HEK293 (cell line): ENCODE measurements around the gene CHI3L2.

ENCODE experiments used
- CTCF ChIA-PET: fragments of 350-600 bp; formaldehyde crosslinking; extraction: SDS; loops from one replicate; lab custom pipeline; 2021; ENCODE audit warnings: antibody characterized with exemption; lab: Yijun Ruan, JAX
- POLR2A ChIA-PET: fragments of 300-600 bp; formaldehyde crosslinking; extraction: SDS; loops from one replicate; lab custom pipeline; 2020; ENCODE audit warnings: antibody characterized with exemption, inconsistent platforms; lab: Yijun Ruan, JAX
- H3K27ac ChIP-seq: fragments of 200-500 bp; sonication (Bioruptor generic); 2 replicates; pipeline ENCODE4 v1.5.1; 2014; ENCODE audit warnings: low read depth, low read length, control low read depth, inconsistent platforms; ENCODE audit errors: extremely low read depth
- H3K36me3 ChIP-seq, 2 experiments: fragments of 200-500 bp in 1 of 2; sonication (Bioruptor generic) in 1 of 2; 1 replicate in 1 of 2; 2 replicates in 1 of 2; pipeline ENCODE4 v1.5.1; 2014 to 2017; ENCODE audit warnings: inconsistent platforms in 2 of 2, low read length in 2 of 2; ENCODE audit not compliant: control insufficient read depth in 2 of 2, insufficient read depth in 1 of 2
- H3K4me1 ChIP-seq: fragments of 200-500 bp; sonication (Bioruptor generic); 2 replicates; pipeline ENCODE4 v1.5.1; 2014; ENCODE audit warnings: mild to moderate bottlenecking, low read length, inconsistent platforms; ENCODE audit not compliant: control insufficient read depth, insufficient read depth
- H3K4me3 ChIP-seq: 2 replicates; pipeline ENCODE4 v1.5.1; 2011; ENCODE audit warnings: low read depth, mild to moderate bottlenecking, control low read depth, low read length, moderate library complexity
- H3K9me3 ChIP-seq: fragments of 200-500 bp; sonication (Bioruptor generic); 2 replicates; pipeline ENCODE4 v1.5.1; 2014; ENCODE audit warnings: low read depth, low read length, inconsistent platforms; ENCODE audit not compliant: control insufficient read depth, insufficient read depth
- GFI1B ChIP-seq: fragments of 450-650 bp; formaldehyde crosslinking; IDR thresholded peaks from 2 replicates; pipeline ENCODE4 v1.5.1; 2016; ENCODE audit warnings: missing biosample characterization, missing genetic modification characterization
- GLIS1 ChIP-seq: fragments of 450-650 bp; formaldehyde crosslinking; IDR thresholded peaks from 2 replicates; pipeline ENCODE4 v1.5.1; 2016; ENCODE audit warnings: missing biosample characterization, missing genetic modification characterization
- HIC1 ChIP-seq: fragments of 450-650 bp; formaldehyde crosslinking; IDR thresholded peaks from 2 replicates; pipeline ENCODE4 v1.5.1; 2016; ENCODE audit warnings: missing biosample characterization, missing genetic modification characterization
- HOXD13 ChIP-seq: sonication (generic); formaldehyde crosslinking; IDR thresholded peaks from 2 replicates; pipeline ENCODE4 v1.8.0; 2022; ENCODE audit warnings: missing genetic modification reagents, borderline replicate concordance
- PRDM4 ChIP-seq: fragments of 450-650 bp; formaldehyde crosslinking; IDR thresholded peaks from 2 replicates; pipeline ENCODE4 v1.5.1; 2017; ENCODE audit warnings: missing biosample characterization, missing genetic modification characterization
- TSHZ1 ChIP-seq: fragments of 450-650 bp; formaldehyde crosslinking; IDR thresholded peaks from 2 replicates; pipeline ENCODE4 v1.5.1; 2016; ENCODE audit warnings: missing biosample characterization, missing genetic modification characterization, borderline replicate concordance
- ZBTB26 ChIP-seq: fragments of 450-650 bp; formaldehyde crosslinking; optimal IDR thresholded peaks from 2 replicates; pipeline ENCODE3; 2016; ENCODE audit warnings: missing biosample characterization, mild to moderate bottlenecking, missing genetic modification characterization
- ZEB2 ChIP-seq: fragments of 450-650 bp; formaldehyde crosslinking; IDR thresholded peaks from 2 replicates; pipeline ENCODE4 v1.5.1; 2016; ENCODE audit warnings: missing biosample characterization, missing genetic modification characterization
- ZNF121 ChIP-seq: fragments of 450-650 bp; formaldehyde crosslinking; IDR thresholded peaks from 2 replicates; pipeline ENCODE4 v1.5.1; 2016; ENCODE audit warnings: missing biosample characterization, missing genetic modification characterization
- ZNF138 ChIP-seq: fragments of 450-650 bp; formaldehyde crosslinking; IDR thresholded peaks from 2 replicates; pipeline ENCODE4 v1.5.1; 2016; ENCODE audit warnings: missing biosample characterization, missing genetic modification characterization, borderline replicate concordance
- ZNF23 ChIP-seq: fragments of 450-650 bp; formaldehyde crosslinking; IDR thresholded peaks from 2 replicates; pipeline ENCODE4 v1.5.1; 2016; ENCODE audit warnings: missing biosample characterization, missing genetic modification characterization, borderline replicate concordance
- ZNF426 ChIP-seq: fragments of 450-650 bp; formaldehyde crosslinking; IDR thresholded peaks from 2 replicates; pipeline ENCODE4 v1.5.1; 2017; ENCODE audit warnings: missing biosample characterization, missing genetic modification characterization, mild to moderate bottlenecking, inconsistent platforms, moderate library complexity
- ZNF514 ChIP-seq: fragments of 450-650 bp; formaldehyde crosslinking; IDR thresholded peaks from 2 replicates; pipeline ENCODE4 v1.5.1; 2016; ENCODE audit warnings: missing biosample characterization, missing genetic modification characterization
- ZNF629 ChIP-seq: fragments of 450-650 bp; formaldehyde crosslinking; IDR thresholded peaks from 2 replicates; pipeline ENCODE4 v1.5.1; 2017; ENCODE audit warnings: missing biosample characterization, missing genetic modification characterization
- ZNF692 ChIP-seq: fragments of 450-650 bp; formaldehyde crosslinking; IDR thresholded peaks from 2 replicates; pipeline ENCODE4 v1.5.1; 2016; ENCODE audit warnings: missing biosample characterization, missing genetic modification characterization
- ZNF792 ChIP-seq: fragments of 450-650 bp; formaldehyde crosslinking; IDR thresholded peaks from 2 replicates; pipeline ENCODE4 v1.5.1; 2016; ENCODE audit warnings: missing biosample characterization, missing genetic modification characterization
- ZNF837 ChIP-seq: fragments of 450-650 bp; formaldehyde crosslinking; IDR thresholded peaks from 2 replicates; pipeline ENCODE4 v1.5.1; 2016; ENCODE audit warnings: missing biosample characterization, missing genetic modification characterization
- ZSCAN23 ChIP-seq: fragments of 450-650 bp; formaldehyde crosslinking; IDR thresholded peaks from 2 replicates; pipeline ENCODE4 v1.5.1; 2016; ENCODE audit warnings: missing biosample characterization, missing genetic modification characterization
- ZXDB ChIP-seq: fragments of 450-650 bp; formaldehyde crosslinking; IDR thresholded peaks from 2 replicates; pipeline ENCODE4 v1.5.1; 2016; ENCODE audit warnings: missing biosample characterization, missing genetic modification characterization
- TF ChIP-seq, protein P1 (sequence below): fragments of 450-650 bp; formaldehyde crosslinking; IDR thresholded peaks from 2 replicates; pipeline ENCODE4 v1.5.1; 2016; ENCODE audit warnings: missing biosample characterization, missing genetic modification characterization
- TF ChIP-seq, protein P2 (sequence below): IDR thresholded peaks from 2 replicates; pipeline ENCODE4 v1.6.1; 2011; ENCODE audit warnings: mild to moderate bottlenecking, low read depth, low read length, borderline replicate concordance

The CHI3L2 gene

GRCh38 chr1:111198836-111199235 is 28.7 kb upstream of the CHI3L2 start (continued):
- TF ChIP-seq, protein P1, sequence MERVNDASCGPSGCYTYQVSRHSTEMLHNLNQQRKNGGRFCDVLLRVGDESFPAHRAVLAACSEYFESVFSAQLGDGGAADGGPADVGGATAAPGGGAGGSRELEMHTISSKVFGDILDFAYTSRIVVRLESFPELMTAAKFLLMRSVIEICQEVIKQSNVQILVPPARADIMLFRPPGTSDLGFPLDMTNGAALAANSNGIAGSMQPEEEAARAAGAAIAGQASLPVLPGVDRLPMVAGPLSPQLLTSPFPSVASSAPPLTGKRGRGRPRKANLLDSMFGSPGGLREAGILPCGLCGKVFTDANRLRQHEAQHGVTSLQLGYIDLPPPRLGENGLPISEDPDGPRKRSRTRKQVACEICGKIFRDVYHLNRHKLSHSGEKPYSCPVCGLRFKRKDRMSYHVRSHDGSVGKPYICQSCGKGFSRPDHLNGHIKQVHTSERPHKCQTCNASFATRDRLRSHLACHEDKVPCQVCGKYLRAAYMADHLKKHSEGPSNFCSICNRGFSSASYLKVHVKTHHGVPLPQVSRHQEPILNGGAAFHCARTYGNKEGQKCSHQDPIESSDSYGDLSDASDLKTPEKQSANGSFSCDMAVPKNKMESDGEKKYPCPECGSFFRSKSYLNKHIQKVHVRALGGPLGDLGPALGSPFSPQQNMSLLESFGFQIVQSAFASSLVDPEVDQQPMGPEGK (tag by site-specific recombination), result no peak
- TF ChIP-seq ZNF837 (tag by site-specific recombination) (no peak), ZNF121 (tag by site-specific recombination) (no peak), TSHZ1 (tag by site-specific recombination) (no peak), ZNF23 (tag by site-specific recombination) (no peak), ZSCAN23 (no peak), ZNF138 (tag by site-specific recombination) (no peak)
- TF ChIP-seq, protein P2, sequence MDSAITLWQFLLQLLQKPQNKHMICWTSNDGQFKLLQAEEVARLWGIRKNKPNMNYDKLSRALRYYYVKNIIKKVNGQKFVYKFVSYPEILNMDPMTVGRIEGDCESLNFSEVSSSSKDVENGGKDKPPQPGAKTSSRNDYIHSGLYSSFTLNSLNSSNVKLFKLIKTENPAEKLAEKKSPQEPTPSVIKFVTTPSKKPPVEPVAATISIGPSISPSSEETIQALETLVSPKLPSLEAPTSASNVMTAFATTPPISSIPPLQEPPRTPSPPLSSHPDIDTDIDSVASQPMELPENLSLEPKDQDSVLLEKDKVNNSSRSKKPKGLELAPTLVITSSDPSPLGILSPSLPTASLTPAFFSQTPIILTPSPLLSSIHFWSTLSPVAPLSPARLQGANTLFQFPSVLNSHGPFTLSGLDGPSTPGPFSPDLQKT, result no peak
- TF ChIP-seq, all 188 proteins: peak for 0

- POLR2A ChIA-PET, result no interaction called here
These were observed 28.2 kb upstream of the CHI3L2 start for GRCh38 chr1:111199329-111199728.

More at GRCh38 chr1:111199329-111199728, 28.2 kb upstream of the CHI3L2 start:
- H3K36me3 ChIP-seq, result no peaks in the 10 kb centered on the region
- no peaks in the 10 kb centered on the region for H3K4me1 ChIP-seq
- no peak overlapping the region for H3K4me3 ChIP-seq
- CTCF ChIA-PET, result no interaction called here
- no peak overlapping the region for H3K27ac ChIP-seq
- TF ChIP-seq GFI1B (no peak), ZBTB26 (tag by site-specific recombination) (no peak), ZNF792 (tag by site-specific recombination) (no peak), ZNF426 (no peak), HIC1 (tag by site-specific recombination) (no peak), HOXD13 (CRISPR knock-in tag) (no peak), GLIS1 (tag by site-specific recombination) (no peak), ZEB2 (tag by site-specific recombination) (no peak), PRDM4 (tag by site-specific recombination) (no peak), ZXDB (no peak), ZNF514 (tag by site-specific recombination) (no peak), ZNF629 (tag by site-specific recombination) (no peak), ZNF692 (tag by site-specific recombination) (no peak)
- no peaks in the 10 kb centered on the region for H3K9me3 ChIP-seq
